GM21717 (cell line): ENCODE data around the gene NFATC1.
A peak's percentile ranks its signal among the peaks of the same experiment; 100 is the strongest.

Source experiments
- ATAC-seq: cut with Tn5 transposase; IDR thresholded peaks from one replicate; pipeline ENCODE4 v1.9.1; 2021; ENCODE audit warnings: mild to moderate bottlenecking, moderate library complexity; ENCODE audit not compliant: unreplicated experiment

The NFATC1 gene

DNA sequence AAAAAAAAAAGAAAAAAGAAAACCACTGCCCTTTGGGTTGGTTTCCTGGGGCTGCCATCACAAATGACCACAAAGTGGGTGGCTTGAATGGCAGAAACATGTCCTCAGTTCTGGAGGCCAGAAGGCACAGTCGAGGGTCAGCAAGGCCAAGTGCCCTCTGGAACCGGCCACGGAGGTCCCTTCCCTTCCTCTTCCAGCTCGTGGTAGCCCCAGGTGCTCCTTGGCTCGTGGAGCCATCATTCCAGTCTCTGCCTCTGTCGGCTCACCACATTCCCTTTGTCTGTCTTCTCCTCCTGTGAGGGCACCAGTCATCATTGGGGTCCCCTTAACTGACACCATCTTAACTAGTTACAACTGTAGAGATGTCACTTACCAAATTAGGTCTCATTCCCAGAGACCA is 8.5 kb upstream of the NFATC1 start:
- ATAC-seq, result no peak

DNA sequence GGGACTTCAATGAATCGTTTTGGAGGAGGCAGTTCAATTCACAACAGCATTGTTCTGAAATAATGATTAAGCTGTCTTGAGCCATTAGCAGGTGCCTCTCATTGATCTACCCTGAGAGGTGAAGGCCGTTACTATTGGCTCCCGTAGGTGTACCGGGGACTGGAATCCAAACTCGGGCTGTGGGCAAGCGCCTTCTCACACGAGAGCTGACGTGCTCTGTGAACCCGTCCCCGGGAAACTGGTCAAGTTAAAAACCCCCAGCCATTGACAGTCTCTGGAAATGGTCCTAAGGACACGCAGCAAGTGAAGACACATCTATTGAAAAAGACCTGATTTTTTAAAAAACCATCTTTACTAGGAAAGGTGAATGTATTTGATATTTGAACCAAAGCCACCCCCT is 8.1 kb upstream of the NFATC1 start:
- ATAC-seq, result no peak

DNA sequence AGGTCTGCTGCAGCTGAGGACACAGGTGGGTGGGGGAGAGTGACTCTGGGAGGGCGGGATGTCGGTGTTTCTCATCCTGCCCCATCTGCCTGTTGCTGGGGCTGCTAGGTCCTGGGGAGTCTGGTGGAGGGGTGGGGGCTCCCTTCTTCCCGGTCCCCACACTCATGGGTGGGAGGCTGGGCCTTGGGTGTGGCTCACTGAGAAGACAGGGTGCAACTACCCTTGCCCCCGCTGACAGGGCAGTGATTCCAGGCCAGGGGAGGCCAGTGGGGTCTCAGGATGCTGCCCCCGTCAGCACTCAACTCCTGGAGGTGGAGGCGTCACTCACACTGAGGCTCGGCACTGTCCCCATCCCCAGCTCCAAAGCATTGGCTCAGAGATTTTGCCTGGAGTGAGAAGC is 7.7 kb upstream of the NFATC1 start:
- ATAC-seq, result no peak

DNA sequence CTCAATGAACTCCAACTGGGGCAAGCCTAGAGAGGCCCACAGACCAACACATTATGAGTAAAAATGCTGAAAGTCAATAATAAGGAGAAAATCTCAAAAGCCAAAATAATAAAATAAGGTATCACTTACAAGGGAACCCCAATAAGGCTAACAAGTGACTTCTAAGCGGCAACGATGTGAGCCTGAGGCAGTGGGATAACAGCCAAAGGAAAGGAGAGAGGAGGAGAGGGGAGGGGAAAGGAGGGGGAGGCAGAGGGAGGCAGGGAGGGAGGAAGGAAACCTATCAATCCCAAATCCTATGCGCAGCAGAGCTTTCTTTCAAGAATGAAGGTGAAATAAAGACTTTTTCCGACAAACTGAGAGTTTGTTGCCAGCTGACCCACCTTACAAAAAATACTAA is 6.0 kb upstream of the NFATC1 start:
- no peak for ATAC-seq

DNA sequence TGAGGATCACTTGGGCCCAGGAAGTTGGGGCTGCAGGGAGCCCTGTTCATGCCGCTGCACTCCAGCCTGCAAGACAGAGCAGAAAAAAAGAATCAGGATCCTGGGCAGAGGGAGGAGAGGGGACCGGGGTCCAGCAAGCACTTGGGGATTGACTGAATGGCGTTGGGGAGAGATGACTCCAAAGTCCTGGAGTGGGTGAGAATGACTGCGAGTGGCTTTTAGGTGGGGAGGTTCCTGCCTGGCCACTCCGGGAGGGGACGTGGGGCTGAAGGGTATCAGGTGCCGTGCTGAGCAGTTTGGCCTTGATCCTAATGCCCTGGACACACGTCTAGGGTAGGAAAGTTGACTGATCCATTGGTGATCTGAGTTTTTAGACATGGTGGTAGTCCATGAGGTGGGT is 3.5 kb upstream of the NFATC1 start:
- no peak for ATAC-seq

DNA sequence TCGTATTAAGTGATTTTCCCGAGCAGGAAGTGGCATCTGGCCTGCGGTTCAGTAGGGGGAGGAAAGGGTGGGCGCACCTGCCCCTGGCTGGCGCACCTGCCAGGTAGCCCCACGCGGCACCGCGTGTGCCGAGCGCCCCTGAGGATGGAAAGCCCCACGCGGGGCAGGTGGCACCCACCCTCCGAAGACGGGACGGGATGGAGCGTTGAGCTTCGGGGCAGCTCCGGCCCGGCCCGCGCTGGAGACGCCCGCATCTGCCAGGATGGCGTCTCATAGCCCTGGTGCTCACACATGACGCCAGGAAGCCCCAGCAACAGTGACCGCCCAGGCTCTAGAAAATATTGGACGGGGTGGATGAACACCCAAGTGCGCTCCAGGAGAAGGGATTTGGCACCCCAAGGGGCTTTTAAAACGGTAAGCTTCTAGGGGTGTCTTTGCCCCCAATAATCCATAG is 2.5 kb upstream of the NFATC1 start:
- no peak for ATAC-seq

DNA sequence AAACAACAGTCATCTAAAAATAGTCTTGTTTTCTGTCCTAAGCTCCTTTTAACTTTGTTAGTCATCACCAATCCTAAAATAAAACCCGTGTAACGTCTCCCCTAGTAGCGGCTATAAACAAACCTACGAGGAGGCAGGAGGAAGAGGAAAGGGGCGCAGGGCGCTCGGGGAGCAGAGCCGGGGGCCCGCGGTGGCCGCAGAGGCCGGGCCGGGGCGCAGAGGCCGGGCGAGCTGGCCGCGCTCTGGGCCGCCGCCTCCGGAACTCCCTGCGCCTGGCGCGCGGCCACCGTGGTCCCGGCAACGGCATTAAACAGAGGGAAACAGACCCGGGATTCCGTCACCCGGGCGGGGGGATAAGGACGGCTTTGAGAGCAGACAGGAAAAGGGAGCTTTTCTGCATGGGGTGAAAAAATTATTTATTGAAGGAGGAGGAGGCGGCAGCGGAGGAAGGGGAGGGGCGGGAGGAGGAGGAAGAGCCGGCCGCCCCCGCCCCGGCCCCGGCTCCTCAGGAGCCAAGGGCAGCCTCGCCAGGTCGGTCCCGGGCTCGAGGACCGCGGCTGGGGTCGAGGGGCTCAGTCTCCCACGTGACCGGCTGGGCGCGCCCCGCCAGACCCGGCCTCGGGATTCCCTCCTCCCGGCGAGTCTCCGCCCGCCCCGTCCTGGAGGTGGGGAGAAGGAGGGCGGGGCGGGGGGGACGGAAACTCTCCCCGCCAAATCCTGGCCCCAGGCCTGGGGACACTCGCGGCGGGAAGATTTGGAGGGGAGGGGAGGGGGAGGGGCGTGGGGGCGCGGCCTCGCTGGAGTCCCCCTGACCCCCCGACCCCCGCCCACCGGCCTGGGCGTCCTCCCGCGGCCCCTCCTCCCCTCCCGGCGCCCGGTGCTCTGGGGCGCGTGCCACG is 1.8 kb upstream of the NFATC1 start:
- ATAC-seq, result no peak

DNA sequence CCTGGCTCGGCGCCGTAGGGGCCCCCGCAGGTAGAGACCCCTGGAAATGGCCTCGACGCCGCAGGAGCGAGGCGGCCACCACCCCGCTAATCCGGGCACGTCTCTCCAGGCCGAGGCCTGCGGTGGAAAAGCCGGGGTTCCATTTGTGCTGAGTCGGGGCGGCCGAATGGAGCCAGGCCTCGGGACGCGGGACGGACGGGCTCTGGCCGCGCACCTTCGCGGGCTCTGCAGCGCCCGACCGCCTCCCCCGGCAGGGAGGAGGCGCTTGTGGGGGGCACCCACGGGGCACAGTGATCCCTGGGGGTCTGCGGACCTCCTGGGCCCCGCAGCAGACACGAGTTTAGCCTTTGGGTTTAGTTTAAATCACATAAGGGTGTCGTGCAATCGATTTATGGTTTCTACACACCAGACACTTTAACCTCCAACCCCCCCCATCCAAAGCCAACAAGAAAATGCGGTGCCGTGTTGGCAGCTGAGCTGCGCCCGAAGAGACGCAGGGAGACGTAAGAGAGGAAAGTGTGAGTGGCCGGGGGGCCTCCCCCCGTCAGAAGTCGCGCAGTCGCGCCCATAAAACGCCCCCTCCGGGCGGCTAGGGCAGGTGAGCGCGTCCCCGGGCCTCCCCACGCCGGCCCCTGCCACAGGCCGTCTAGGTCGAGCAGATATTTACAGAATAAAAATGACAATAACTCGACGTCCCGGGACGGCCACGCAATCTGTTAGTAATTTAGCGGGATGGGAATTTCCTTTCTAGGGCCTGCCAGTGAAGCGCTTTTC is 1.0 kb upstream of the NFATC1 start:
- ATAC-seq, result no peak

DNA sequence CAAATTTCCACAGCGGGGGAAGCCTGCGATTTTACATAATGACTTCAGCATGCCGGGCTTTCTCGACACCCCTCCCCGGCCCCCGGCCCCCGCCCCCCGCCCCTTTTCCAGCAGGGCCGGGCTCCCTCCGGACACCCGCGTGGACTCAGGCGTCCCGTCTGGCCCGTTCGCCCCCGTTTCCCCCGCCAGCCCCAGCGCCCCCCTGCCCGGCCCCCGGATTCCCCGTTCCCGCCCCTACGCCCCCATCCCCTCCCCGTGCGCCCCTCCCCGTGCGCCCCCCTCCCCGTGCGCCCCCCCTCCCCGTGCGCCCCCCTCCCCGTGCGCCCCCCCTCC is 456 bp upstream of the NFATC1 start:
- ATAC-seq, result no peak

DNA sequence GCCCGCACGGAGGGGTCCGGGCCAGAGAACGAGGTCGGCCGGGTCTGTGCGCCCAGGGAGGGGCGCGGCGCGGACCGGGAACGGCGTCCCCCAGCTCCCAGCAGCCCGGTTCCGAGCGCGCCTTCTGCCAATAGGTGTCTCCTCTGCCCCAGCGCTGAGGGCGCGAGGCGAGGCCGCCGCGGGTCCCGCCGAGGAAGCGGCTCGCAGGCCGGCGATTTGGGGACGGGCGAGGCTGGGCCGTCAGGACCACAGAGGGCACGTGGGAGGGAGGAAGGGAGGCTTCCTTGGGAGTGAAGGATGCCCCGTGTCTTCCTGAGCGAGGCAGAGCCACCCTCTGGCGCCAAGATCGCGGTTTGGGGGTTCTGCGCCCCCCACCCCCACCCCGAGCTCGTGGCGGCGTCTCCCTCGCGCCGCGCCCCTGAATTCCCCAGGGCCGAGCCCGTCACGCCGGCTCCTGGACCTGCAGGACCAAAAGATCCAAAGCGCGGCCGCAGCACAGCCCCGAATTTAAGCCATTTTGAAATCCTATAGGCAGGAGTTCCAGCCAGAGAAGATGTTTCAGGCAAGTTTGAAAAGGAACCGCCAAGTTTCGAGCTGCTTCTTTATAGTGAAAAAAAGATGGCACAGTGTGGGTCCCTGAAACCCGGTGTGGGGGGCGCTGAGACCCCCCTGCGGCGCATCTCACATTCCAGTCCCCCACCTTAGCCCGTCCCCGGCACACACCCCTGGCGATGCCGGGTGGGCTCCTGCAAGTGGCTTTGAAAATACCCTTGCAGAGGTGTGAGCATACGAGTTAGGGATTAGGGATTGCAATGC is 909 bp downstream of the NFATC1 start:
- ATAC-seq, result peak; percentile 30

DNA sequence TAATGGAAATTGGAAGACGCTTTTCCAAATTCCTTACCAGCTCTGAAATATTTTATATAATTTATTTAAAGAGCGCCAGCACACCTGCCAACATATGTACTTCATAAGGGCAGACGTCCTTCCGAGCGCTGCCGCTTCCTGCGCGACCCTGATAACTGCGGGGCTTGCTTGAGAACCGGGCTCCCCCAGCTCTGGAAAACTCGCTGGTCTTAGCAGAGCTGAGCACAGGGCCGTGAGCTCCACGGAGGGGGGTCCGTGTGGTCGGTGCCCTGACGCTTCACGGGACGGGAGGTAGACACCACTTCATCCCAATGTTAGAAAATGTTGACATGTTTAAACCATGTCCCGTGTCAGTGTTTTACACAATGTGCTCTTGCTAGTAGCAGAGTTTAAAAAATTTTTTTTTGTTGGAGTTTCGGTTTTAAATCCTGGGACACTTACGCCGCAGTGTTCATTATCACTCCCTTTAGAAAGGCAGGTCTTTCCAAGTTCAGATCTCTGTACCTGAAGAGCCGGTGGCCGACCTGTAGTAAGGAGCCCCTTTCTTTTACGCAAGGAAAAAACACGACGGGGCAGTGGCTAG is 1.6 kb downstream of the NFATC1 start:
- ATAC-seq, result no peak

DNA sequence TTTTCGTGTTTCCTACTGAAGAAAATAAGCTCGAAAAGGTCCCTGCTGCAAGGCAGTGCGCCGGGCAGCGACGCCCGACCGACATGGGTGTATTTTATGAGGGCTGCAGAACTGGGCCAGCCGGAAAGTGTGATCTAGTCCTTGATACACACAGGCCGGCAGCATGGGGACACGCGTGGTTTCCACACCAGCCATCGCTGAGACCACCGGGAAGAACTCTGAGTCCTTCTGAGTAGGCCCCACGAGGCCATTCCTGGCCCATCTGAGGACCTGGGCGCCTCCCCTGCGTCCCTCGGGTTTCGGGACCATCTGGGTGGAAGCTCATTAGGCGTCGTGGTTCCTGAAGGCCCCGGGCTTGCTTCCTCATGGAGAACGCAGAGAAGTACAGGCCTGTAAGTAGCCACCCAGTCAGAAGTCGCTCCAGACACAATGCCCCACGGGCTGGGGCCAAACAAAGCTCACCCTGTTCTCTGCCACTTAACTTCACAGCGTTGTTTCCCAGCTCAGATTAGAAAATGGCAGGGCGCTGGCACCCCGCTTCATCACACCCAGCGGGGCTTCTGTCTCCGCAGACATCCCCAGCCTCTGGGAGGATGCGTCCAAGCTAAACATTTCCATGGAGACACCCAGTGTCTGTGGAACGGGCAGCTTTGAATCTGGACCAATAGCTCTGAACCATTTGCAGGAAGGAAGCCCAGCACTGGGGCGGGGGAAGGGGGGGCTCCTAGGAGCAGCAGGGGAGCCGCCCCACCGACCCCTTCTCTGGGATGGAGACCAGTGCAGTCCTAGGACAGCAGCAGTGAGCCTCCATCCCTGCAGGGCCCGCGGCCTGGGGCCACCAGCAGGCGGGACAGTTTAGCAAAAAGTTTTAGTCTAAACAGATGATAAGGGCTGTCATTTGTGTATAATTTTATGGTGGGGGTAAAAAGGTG is 2.4 kb downstream of the NFATC1 start:
- no peak for ATAC-seq

DNA sequence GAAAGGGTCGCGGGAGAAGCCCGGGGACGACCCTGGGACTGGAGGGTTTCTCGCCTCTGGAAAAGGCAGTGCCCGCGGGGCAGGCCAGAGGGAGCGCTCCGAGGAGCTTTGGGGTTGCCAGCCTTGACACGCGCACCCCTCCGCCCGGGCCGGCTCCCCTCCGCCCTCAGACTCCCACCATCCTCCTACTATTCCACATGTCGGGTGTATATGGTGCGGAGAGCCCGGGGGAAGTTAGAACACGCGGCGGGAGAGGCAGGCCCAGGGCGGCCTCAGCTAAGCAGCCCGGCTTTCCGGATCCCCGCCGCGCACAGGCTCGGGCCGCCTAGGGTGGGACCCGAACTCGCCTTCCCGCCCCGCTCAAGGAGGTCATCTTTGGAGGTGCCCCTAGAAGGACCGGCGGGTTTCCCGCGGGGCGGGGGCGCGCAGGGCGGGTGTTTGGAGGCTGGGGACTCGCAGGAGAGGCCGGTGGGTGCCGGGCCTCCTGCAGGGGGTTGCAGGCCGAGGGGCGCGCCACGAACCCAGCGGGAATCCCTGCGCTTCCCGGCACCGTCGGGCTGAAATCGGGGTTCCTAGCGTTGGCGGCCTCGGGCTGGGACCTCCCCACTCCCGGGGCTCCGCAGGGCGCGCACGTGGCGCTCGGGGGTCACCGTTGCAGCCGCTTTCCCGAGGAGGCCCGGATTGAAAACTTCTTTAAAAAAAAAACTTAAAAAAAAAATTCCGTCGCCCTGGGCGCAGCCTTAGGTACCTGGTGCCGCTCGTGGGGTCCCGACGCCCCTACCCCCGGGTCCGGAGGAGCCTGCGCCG is 3.7 kb downstream of the NFATC1 start:
- ATAC-seq, result no peak

DNA sequence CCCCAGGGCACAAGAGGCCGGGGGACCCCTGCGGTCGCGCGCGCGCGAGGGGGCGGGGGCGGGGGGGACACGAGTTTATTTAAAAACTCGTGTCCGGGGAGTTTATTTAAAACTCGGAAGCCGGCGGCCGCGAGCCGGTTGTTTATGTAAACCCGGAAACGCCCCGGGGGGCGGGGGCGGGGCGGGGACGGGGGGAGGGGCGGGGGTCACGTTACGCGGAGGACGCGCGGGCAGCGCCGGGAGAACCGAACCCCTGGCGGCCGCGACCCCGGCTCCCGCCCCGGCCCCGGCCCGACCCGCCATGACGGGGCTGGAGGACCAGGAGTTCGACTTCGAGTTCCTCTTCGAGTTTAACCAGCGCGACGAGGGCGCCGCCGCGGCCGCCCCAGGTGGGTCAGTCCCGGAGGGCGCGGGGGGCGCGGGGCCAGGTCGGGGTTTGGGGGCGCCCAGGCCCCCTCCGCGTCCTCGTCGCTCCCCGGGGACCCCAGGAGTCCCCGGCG is 4.4 kb downstream of the NFATC1 start:
- ATAC-seq, result no peak

DNA sequence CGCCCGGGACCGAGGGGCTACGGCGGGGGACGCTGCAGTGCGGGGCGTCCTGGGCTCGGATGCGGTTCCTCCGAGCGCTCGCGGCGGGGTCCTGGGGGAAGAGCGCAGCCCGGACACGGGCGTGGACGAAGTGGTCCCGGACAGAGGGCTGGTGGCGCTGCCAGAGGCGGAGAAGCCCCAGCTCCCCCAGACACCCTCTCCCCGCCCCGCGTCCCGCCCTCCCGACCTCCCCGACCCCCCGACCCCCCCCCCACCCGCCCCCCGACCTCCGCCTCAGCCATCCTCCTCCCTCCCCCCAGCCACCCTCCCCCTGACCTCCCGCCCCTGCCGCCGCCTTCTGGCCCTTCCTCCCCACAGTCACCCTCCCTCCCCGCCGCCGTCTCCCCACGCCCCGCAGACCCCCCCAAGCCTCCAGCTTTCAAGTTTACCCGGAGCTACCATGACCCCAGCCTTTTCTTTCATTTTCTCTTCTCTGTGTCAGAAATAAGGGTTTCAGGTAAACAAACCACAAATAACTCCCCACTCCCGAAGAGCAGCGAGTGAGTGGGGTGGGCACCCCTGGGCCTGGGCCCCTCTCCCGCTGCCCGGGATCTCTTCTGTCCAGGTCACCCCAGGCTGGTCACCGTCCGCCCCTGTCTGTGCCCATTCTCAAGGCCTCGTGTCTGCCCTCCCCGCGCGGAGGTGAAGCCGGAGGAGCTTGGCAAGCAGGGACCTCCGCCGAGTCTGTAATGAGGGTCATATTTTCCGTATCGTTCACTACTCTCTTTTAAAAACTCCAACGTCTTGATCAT is 5.1 kb downstream of the NFATC1 start:
- no peak for ATAC-seq

DNA sequence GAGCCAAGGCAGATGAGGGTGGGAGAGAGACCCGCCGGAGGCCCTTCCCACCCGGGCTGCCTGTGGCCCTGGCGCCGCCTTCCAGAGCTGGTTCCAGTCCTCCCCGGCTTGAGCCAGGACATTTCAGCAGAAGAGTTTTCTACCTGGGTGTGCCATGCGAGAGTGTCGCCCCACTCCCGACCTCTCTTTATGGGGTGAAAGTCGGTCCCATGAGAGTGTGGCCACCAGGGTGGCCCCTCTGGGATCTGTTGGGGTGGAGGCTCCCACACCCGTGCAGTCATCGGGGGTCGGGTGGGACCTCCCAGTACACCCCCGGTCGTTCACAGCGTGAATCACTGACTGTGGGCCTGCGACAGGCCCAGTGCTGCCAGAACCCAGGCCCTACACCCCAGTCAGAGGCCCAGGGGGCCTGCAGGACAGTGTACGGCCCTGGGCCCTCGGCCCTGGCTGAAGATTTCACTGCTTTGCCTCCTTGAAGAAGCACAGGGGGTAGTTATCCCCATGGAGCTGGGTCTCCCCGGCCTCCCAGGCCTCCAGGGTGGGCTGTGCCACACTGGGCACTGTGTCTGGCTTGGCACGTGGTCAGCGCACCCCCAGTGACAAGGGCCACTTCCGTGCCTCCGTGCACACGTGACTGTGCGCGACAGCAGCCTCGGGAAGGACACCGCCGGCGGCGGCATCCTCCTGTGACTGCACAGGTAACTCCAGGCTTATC is 5.9 kb downstream of the NFATC1 start:
- no peak for ATAC-seq

DNA sequence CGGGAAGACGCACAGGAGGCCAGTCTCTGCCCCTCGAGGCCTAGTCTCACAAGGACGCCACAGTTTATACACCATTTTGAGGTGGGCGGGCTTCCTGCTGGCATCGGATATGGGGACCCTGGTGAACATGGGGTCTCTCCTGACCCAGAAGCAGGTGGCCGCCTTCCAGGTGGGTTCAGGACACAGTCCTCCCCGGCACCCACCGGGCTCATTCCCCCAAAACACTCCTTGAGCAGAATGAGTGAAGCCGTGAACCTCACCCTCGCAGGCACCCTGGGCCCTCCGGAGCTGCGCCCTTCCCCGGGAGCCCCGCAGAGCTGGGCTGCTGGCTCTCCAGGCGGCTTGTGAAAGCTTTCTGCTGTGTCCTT is 6.5 kb downstream of the NFATC1 start:
- ATAC-seq, result no peak
